Erythroblast (primary cell): ENCODE results near the gene TOMM5.

Source experiments
- DNase-seq, 2 experiments: peaks; one replicate each; lab custom pipeline; 2025; lab: John Stamatoyannopoulos, UW
- GATA1 ChIP-seq: IDR thresholded peaks from 2 replicates; pipeline ENCODE4 v1.6.1; 2011; ENCODE audit warnings: low read depth, mild to moderate bottlenecking, control low read depth, low read length, moderate library complexity
- POLR2A ChIP-seq: IDR thresholded peaks from 2 replicates; pipeline ENCODE4 v1.6.1; 2011; ENCODE audit warnings: mild to moderate bottlenecking, low read length

TOMM5 gene

DNA sequence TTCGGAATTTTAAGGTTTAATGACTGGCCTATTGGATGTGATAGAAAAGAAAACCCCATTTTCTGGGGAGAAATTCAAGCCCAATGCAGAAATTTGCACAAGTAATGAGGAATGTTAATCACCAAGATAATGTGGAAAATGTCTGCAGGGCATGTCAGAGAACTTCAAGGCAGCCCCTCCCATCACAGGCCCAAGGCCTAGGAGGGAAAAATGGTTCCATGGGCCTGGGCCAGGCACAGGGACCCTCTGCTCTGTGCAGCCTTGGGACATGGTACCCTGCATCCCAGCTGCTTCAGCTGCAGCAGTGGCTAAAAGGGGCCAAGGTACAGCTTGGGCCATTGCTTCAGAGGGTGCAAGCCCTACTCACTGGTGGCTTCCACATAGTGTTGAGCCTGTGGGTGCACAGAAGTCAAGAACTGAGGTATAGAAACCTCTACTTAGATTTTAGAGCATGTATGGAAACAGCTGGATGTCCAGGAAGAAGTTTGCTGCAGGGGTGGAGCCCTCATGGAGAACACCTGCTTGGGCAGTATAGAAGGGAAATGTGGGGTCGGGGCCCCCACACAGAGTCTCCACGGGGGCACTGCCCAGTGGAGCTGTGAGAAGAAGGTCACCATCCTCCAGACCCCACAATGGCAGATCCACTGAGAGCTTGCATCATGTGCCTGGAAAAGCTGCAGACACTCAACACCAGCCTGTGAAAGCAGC, 28.4 kb downstream of the TOMM5 start:
- peak in 1 of 2 experiments; percentile 8 for DNase-seq
- TF ChIP-seq GATA1 = no peak
- no peak for TF ChIP-seq POLR2A

- no peak for TF ChIP-seq GATA1
- DNase-seq = peak in 1 of 2 experiments; percentile 74
Observed at GRCh38 chr9:37562826-37563225, 29.6 kb downstream of the TOMM5 start.

DNA sequence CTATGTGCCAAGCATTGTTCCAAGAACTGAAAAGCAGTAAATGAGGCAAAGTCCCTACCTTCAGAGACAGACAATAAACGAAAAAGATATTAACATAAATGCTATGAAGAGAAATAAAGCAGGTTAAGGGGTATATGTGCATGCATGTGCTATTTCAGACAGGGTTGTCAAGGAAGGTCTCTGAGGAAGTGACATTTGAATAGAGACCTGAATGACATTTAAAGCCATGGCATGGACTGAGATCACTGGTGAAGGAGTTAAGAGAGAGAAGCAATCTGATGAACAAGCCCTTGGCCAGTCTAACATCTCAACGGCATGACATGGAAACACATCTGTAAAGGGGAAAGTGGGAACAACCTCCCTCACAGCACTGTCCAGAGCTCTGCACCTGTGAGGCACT, 30.7 kb downstream of the TOMM5 start:
- DNase-seq = no peak
- TF ChIP-seq GATA1 (no peak), POLR2A (no peak)

DNA sequence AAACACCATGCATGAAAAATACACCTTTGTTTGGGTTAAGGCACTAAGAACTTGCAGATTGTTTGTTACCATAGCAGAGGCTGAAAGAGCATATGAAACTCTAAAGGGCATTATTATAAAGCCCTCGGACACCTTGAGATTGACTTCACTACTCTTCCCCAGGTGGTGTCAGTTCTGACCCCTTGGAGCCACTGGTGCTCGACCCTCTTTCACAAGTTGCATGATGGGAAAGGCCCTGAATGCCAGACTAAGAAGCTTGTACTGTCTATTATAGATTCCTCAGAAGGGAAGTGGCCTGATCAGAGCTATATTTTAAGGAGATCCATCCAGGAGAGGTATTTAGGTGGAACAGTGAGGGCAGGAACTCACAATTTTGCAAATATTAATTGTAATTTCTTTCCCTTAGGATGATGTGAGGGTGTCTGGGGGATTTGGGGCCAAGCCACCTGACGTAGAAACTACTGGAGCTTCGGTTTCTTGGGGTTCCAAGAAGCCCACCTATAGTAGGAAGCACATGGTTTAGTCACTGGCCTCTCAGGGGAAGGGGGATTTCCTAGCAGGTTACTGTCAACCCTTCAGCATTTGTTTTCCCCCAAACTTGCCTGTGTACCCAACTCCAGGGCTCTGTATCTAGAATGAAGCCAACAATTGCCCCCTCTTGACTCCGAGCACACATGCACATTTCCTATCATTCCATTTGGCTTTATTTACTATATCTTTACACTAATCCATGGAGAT, 32.4 kb downstream of the TOMM5 start:
- DNase-seq = no peak
- no peak for TF ChIP-seq POLR2A
- no peak for TF ChIP-seq GATA1

GRCh38 chr9:37559125-37559524, 33.3 kb downstream of the TOMM5 start:
- no peak for DNase-seq
- TF ChIP-seq GATA1 (no peak), POLR2A (no peak)

- no peak for TF ChIP-seq GATA1
- no peak for TF ChIP-seq POLR2A
- DNase-seq = no peak
Observed at GRCh38 chr9:37555786-37556185, 36.6 kb downstream of the TOMM5 start.

- no peak for DNase-seq
- TF ChIP-seq POLR2A = no peak
- no peak for TF ChIP-seq GATA1
Observed at GRCh38 chr9:37554318-37554717, 38.1 kb downstream of the TOMM5 start.

DNA sequence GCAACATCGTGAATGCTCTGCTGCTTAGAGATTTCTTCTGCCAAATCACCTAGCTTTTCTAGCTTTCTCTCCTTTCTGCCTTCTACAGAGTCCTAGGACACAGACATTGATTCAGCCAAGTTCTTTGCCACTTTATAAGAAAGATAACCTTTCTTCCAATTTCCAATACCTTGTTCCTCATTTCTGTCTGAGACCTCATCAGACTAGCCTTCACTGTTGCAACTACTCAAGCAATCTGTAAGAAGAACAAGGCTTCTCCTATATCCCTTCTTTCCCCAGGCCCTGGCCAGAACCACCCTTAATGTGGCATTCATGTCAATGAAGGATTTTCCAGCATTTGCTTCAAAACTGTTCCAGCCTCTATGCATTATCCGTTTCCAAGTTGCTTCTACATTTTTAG, 40.5 kb downstream of the TOMM5 start:
- TF ChIP-seq GATA1 = no peak
- TF ChIP-seq POLR2A = no peak
- DNase-seq = no peak

DNA sequence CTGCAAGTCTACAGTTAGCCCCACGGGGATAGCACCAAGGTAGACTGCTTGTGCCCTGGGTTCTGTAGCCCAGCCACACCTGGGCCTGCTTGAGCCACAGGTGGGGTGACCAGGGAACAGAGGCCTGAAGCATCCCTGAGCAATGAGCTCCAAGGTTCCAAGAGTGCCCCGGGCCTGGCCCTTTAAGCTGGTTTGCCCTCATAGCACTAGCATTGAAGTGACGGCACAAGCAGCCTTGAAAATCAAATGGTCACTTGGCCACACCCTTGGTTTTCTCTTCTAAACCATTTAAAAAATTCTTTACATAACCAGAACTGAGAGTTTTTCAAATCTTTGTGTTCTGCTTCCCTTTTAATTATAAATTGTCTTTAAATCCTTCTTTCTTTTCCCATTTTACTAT, 40.9 kb downstream of the TOMM5 start:
- TF ChIP-seq POLR2A = no peak
- TF ChIP-seq GATA1 = no peak

DNA sequence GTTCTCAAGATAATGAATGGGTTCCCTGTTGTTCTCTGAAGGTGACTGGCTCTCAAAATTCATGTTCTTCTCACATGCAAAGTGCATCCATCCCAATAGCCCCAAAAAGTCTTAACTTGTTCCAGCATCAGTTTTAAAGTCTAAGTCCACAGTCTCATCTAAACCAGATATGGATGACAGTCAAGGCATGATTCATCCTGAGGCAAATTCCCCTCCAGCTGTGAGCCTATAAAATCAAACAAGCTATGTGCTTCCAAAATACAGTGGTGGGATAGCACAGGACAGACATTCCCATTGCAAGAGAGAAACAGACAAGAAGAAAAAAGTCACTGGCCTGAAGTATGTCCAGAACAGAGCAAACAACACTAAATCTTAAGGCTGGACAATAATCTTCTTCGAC, 41.6 kb downstream of the TOMM5 start:
- no peak for DNase-seq

More for the DNA sequence above, 40.9 kb downstream of the TOMM5 start:
- DNase-seq = no peak

DNA sequence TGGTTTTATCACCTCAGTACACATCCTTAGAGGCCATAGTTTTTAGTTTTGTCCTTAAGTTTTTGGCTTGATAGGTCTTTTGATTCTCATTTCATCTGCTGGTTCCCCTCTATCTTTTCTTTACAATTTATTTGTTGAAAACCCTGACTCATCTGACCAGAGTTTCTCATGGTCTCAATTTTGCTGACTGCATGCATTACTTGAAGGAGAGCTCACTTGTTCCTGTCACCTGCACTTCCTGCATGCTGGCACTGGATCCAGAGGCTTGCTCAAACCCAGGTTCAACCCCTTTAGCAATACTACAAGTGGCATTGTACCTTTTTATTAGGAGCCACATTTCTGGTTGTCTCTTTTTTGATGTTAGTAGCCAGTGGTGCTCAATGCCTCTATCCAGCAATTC, 42.9 kb downstream of the TOMM5 start:
- TF ChIP-seq GATA1 = no peak
- TF ChIP-seq POLR2A = no peak
- no peak for DNase-seq

More for the DNA sequence above, 41.6 kb downstream of the TOMM5 start:
- TF ChIP-seq GATA1 (no peak), POLR2A (no peak)

- TF ChIP-seq POLR2A (no peak), GATA1 (no peak)
- no peak for DNase-seq
Observed at GRCh38 chr9:37547328-37547878, 45.0 kb downstream of the TOMM5 start.

DNA sequence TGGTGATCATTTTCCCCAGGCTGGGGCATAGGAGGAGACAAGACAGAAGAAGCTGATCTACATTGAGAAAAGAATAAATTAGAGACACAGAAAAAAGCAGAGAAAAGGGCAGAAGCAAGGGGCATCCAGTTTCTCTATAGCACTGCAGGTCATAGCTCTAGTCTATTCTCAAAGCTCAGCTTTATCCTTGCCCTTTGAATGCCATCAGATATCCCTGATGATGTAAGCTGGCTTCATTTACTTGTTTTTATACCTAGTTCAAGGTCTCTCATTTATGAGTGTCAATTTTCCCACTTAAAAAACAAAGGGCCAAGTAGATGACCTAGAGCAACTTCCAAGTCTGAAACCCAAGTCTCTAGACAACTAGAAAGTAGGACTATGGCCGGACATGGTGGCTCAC, 48.9 kb downstream of the TOMM5 start:
- TF ChIP-seq POLR2A (no peak), GATA1 (no peak)
- no peak for DNase-seq

GRCh38 chr9:37542895-37543294, 49.5 kb downstream of the TOMM5 start:
- TF ChIP-seq POLR2A (no peak), GATA1 (no peak)
- no peak for DNase-seq
